Peyer's patch (tissue), 4 donors: ENCODE measurements around the gene PARD3B.

Source experiments
- CTCF ChIP-seq, 6 experiments: fragments of 450-650 bp in 4 of 6; fragments of 200-600 bp in 2 of 6; sonication (generic) in 1 of 6; IDR thresholded peaks; one replicate each; pipeline ENCODE4 v1.5.1; 2017 to 2019; ENCODE audit warnings: antibody characterized with exemption in 6 of 6, mild to moderate bottlenecking in 3 of 6, moderate library complexity in 1 of 6
- POLR2A ChIP-seq, 2 donors: fragments of 450-650 bp; IDR thresholded peaks; one replicate each; pipeline ENCODE4 v1.5.1; 2017; ENCODE audit warnings: antibody characterized with exemption in 2 of 2, mild to moderate bottlenecking in 2 of 2, moderate library complexity in 2 of 2

GRCh38 chr2:204625135-204625534 is 79.9 kb downstream of the PARD3B start:
- TF ChIP-seq CTCF (IDR thresholded peaks at IDR 0.05): peak in 3 of 6 experiments; percentile 37 to 53 (median 51)
- no peak for TF ChIP-seq POLR2A (IDR thresholded peaks at IDR 0.05)
